Measurements from ENCODE around the gene CDHR3.

- TF ChIP-seq IRF2 (CRISPR knock-in tag; IDR thresholded peaks at IDR 0.05; ENCODE audit: borderline replicate concordance, low read depth) (no peak), MAX (CRISPR knock-in tag; IDR thresholded peaks at IDR 0.05) (no peak)
These were observed 54.6 kb downstream of the CDHR3 start for GRCh38 chr7:106017657-106018056.
